H9 (cell line): ENCODE data around the gene RASL12. TPM values are rescaled to one million over a fixed set of nuclear protein-coding genes. Genes with fewer than 3 reads are reported as not detected.

Experiments used
- DNase-seq: peaks from one replicate; pipeline ENCODE4 v3.0.0-alpha.2; 2017
- H2AFZ ChIP-seq: one replicate; pipeline ENCODE4 v1.6.1; 2013; ENCODE audit warnings: mild to moderate bottlenecking, low read length, control low read depth, moderate library complexity
- H2AK5ac ChIP-seq: 2 replicates; pipeline ENCODE4 v1.6.1; 2013; ENCODE audit warnings: low read length, control low read depth, mixed read lengths; ENCODE audit not compliant: insufficient read length
- H2BK120ac ChIP-seq: one replicate; pipeline ENCODE4 v1.6.1; 2013; ENCODE audit warnings: low read depth, mild to moderate bottlenecking, low read length, control low read depth, inconsistent platforms; ENCODE audit not compliant: poor library complexity, severe bottlenecking
- H2BK12ac ChIP-seq: 2 replicates; pipeline ENCODE4 v1.6.1; 2013; ENCODE audit warnings: low read length, control low read depth, mixed read lengths, low read depth; ENCODE audit not compliant: insufficient read length
- H2BK15ac ChIP-seq: 2 replicates; pipeline ENCODE4 v1.6.1; 2013; ENCODE audit warnings: low read depth, low read length, control low read depth
- H2BK20ac ChIP-seq: one replicate; pipeline ENCODE4 v1.6.1; 2013; ENCODE audit warnings: low read depth, mild to moderate bottlenecking, low read length, control low read depth, inconsistent platforms; ENCODE audit not compliant: poor library complexity, severe bottlenecking
- H2BK5ac ChIP-seq: 2 replicates; pipeline ENCODE4 v1.6.1; 2013; ENCODE audit warnings: low read length, control low read depth, mixed read lengths; ENCODE audit not compliant: insufficient read length
- H3K14ac ChIP-seq: 2 replicates; pipeline ENCODE4 v1.6.1; 2013; ENCODE audit warnings: low read length, control low read depth; ENCODE audit not compliant: insufficient read depth
- H3K18ac ChIP-seq: 2 replicates; pipeline ENCODE4 v1.6.1; 2013; ENCODE audit warnings: low read depth, mild to moderate bottlenecking, mixed read lengths, low read length, control low read depth; ENCODE audit not compliant: insufficient read length
- H3K23ac ChIP-seq: 2 replicates; pipeline ENCODE4 v1.6.1; 2013; ENCODE audit warnings: low read length, control low read depth, mixed read lengths, low read depth; ENCODE audit not compliant: insufficient read length
- H3K23me2 ChIP-seq: 2 replicates; pipeline ENCODE4 v1.6.1; 2013; ENCODE audit warnings: low read depth, mild to moderate bottlenecking, mixed read lengths, low read length, control low read depth; ENCODE audit not compliant: insufficient read length, poor library complexity, severe bottlenecking
- H3K27ac ChIP-seq: 2 replicates; pipeline ENCODE4 v1.5.1; 2013; ENCODE audit warnings: low read length, control low read depth, mixed read lengths, low read depth; ENCODE audit not compliant: insufficient read length
- H3K27me3 ChIP-seq: 2 replicates; pipeline ENCODE4 v1.6.1; 2013; ENCODE audit warnings: low read length, control low read depth, inconsistent platforms; ENCODE audit not compliant: insufficient read depth
- H3K4ac ChIP-seq: 2 replicates; pipeline ENCODE4 v1.6.1; 2013; ENCODE audit warnings: low read depth, mild to moderate bottlenecking, control low read depth, inconsistent platforms, low read length, moderate library complexity
- H3K4me1 ChIP-seq: 2 replicates; pipeline ENCODE4 v1.6.1; 2013; ENCODE audit warnings: low read length, control low read depth, inconsistent platforms; ENCODE audit not compliant: insufficient read depth
- H3K4me2 ChIP-seq: 2 replicates; pipeline ENCODE4 v1.6.1; 2013; ENCODE audit warnings: low read length, control low read depth, mixed read lengths; ENCODE audit not compliant: insufficient read length, insufficient read depth
- H3K56ac ChIP-seq: 2 replicates; pipeline ENCODE4 v1.6.1; 2013; ENCODE audit warnings: low read depth, mild to moderate bottlenecking, mixed read lengths, low read length, control low read depth; ENCODE audit not compliant: insufficient read length
- H3K79me1 ChIP-seq: 2 replicates; pipeline ENCODE4 v1.6.1; 2013; ENCODE audit warnings: low read depth, mild to moderate bottlenecking, moderate library complexity, low read length, control low read depth, inconsistent platforms; ENCODE audit not compliant: insufficient read depth, poor library complexity, severe bottlenecking
- H3K79me2 ChIP-seq: 2 replicates; pipeline ENCODE4 v1.6.1; 2013; ENCODE audit warnings: low read length, control low read depth, inconsistent platforms; ENCODE audit not compliant: insufficient read depth
- H3K9ac ChIP-seq: 2 replicates; pipeline ENCODE4 v1.6.1; 2013; ENCODE audit warnings: low read length, control low read depth, mixed read lengths; ENCODE audit not compliant: insufficient read length; ENCODE audit errors: extremely low read depth
- H3K9me3 ChIP-seq: one replicate; pipeline ENCODE4 v1.6.1; 2013; ENCODE audit warnings: low read depth, low read length, inconsistent platforms; ENCODE audit not compliant: control insufficient read depth
- H3T11ph ChIP-seq: one replicate; pipeline ENCODE4 v1.6.1; 2013; ENCODE audit warnings: mild to moderate bottlenecking, low read length, control low read depth, inconsistent platforms
- H4K20me1 ChIP-seq: one replicate; pipeline ENCODE4 v1.6.1; 2013; ENCODE audit not compliant: control insufficient read depth, insufficient read length, insufficient read depth
- H4K5ac ChIP-seq: 2 replicates; pipeline ENCODE4 v1.6.1; 2013; ENCODE audit warnings: low read depth, mild to moderate bottlenecking, mixed read lengths, low read length, control low read depth; ENCODE audit not compliant: insufficient read length
- H4K8ac ChIP-seq: replicated peaks from 2 replicates; pipeline ENCODE4 v1.6.1; 2013; ENCODE audit warnings: low read length, control low read depth, mixed read lengths, low read depth; ENCODE audit not compliant: insufficient read length
- H4K91ac ChIP-seq: 2 replicates; pipeline ENCODE4 v1.6.1; 2013; ENCODE audit warnings: low read depth, mild to moderate bottlenecking, moderate library complexity, mixed read lengths, low read length, control low read depth; ENCODE audit not compliant: insufficient read length
- H3K27ac Mint-ChIP-seq, 3 experiments: 2 replicates in 2 of 3; 3 replicates in 1 of 3; pipeline ENCODE4 v1.8.0; 2020 to 2021; ENCODE audit warnings: mixed read lengths in 3 of 3, mild to moderate bottlenecking in 1 of 3, moderate library complexity in 1 of 3
- H3K27me3 Mint-ChIP-seq: 2 replicates; pipeline ENCODE4 v1.8.0; 2021; ENCODE audit warnings: low read depth, mild to moderate bottlenecking, moderate library complexity, mixed read lengths
- H3K36me3 Mint-ChIP-seq, 3 experiments: 2 replicates in 2 of 3; 3 replicates in 1 of 3; pipeline ENCODE4 v1.8.0; 2020 to 2021; ENCODE audit warnings: low read depth in 3 of 3, mixed read lengths in 3 of 3; ENCODE audit not compliant: insufficient read depth in 1 of 3
- H3K4me1 Mint-ChIP-seq, 2 experiments: 2 replicates each; pipeline ENCODE4 v1.8.0; 2020; ENCODE audit warnings: mixed read lengths in 2 of 2
- H3K4me3 Mint-ChIP-seq, 2 experiments: 2 replicates in 1 of 2; 3 replicates in 1 of 2; pipeline ENCODE4 v1.8.0; 2020 to 2021; ENCODE audit warnings: mild to moderate bottlenecking in 2 of 2, mixed read lengths in 2 of 2, moderate library complexity in 1 of 2
- H3K9me3 Mint-ChIP-seq, 2 experiments: 2 replicates in 1 of 2; 3 replicates in 1 of 2; pipeline ENCODE4 v1.8.0; 2020; ENCODE audit warnings: mild to moderate bottlenecking in 2 of 2, mixed read lengths in 2 of 2, moderate library complexity in 1 of 2
- CTCF ChIP-seq: fragments of 200-600 bp; sonication (generic); conservative IDR thresholded peaks from 3 replicates; pipeline ENCODE4 v1.8.0; 2021; ENCODE audit warnings: antibody characterized with exemption, mild to moderate bottlenecking
- WGBS: extraction: QIAGEN DNeasy Blood & Tissue Kit; methylation state at CpG from one replicate; pipeline ENCODE4 v1.1.7; 2013; ENCODE audit warnings: missing lambda C conversion rate, low lambda C conversion rate, mixed read lengths; ENCODE audit not compliant: insufficient read length; ENCODE audit errors: extremely low coverage; 5-methylcytosine and 5-hydroxymethylcytosine counted together
- total RNA-seq: library from RNA; stranded (reverse); gene quantifications from 2 replicates; pipeline ENCODE4 v1.2.1, GENCODE V29; 2021

RASL12 gene
- total RNA-seq, 1 experiment from 2014 or later: 7.5 TPM

DNA sequence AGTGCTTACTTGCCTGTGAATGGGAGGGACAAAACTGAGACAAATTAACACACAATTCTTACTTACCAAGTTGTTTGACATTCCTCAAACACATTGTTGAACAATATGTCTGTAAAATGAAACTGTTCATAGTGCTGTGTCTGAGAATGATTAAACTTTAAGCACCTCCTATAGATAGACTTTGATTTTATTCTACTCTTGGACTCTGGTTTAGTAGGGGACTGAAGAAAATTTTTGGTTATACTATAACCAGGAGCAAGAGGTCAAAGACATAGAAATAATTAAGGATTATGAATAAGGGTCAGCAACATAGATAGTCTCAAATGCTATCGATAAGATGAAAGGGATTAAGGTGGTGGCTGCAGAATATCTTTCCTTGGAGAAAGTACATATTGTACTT lies 30.5 kb downstream of the RASL12 start:
- WGBS: no CpG with 5 or more reads among the region's 1 CpG
- no peaks in the 10 kb centered on the region for H3K9me3 Mint-ChIP-seq

More for the DNA sequence above, 30.5 kb downstream of the RASL12 start:
- Mint-ChIP-seq H3K36me3 (no peaks in the 10 kb centered on the region), H3K4me3 (no peak overlapping the region), H3K27me3 (no peaks in the 10 kb centered on the region), H3K4me1 (peaks cover 3% of the 10 kb centered on the region in 2 experiments), H3K27ac (no peak overlapping the region)
- Histone ChIP-seq H4K20me1 (no peaks in the 10 kb centered on the region), H3T11ph (no peak overlapping the region), H3K18ac (no peak overlapping the region), H3K23me2 (no peaks in the 10 kb centered on the region), H2BK20ac (no peak overlapping the region), H3K4me1 (no peaks in the 10 kb centered on the region; the same call in 1 of the 2 replicates), H2BK5ac (no peak overlapping the region), H4K8ac (no peak overlapping the region), H2AFZ (no peak overlapping the region), H2BK12ac (no peak overlapping the region), H4K5ac (no peak overlapping the region), H3K23ac (no peak overlapping the region), H3K56ac (no peak overlapping the region), H3K79me1 (no peaks in the 10 kb centered on the region), H3K9me3 (no peaks in the 10 kb centered on the region), H3K9ac (no peak overlapping the region), H3K79me2 (no peaks in the 10 kb centered on the region), H3K4me2 (no peak overlapping the region), H3K14ac (no peak overlapping the region), H3K27ac (no peak overlapping the region), H2BK120ac (no peak overlapping the region), H3K4ac (no peak overlapping the region), H2AK5ac (no peak overlapping the region), H3K27me3 (no peaks in the 10 kb centered on the region), H2BK15ac (no peak overlapping the region), H4K91ac (no peak overlapping the region)
- no peak for DNase-seq
- TF ChIP-seq CTCF: no peak
